Gastroesophageal sphincter (tissue), 3 donors: ENCODE data around the gene FBXW7.

Experiments used
- CTCF ChIP-seq, 4 experiments: fragments of 200-600 bp in 2 of 4; fragments of 450-650 bp in 2 of 4; sonication (generic) in 1 of 4; IDR thresholded peaks; one replicate each; pipeline ENCODE4 v1.5.1; 2017 to 2019; ENCODE audit warnings: antibody characterized with exemption in 4 of 4, mild to moderate bottlenecking in 2 of 4, moderate library complexity in 2 of 4
- POLR2A ChIP-seq, 2 donors: fragments of 450-650 bp; IDR thresholded peaks; one replicate each; pipeline ENCODE4 v1.6.1; 2017; ENCODE audit warnings: antibody characterized with exemption in 2 of 2, mild to moderate bottlenecking in 2 of 2, moderate library complexity in 1 of 2

GRCh38 chr4:152545088-152545487, 9.2 kb upstream of the FBXW7 start:
- TF ChIP-seq CTCF (IDR thresholded peaks at IDR 0.05) (no peak), POLR2A (IDR thresholded peaks at IDR 0.05) (no peak)
